Measurements from ENCODE around the gene LRMDA.

GRCh38 chr10:76111404-76111803 is 680.0 kb downstream of the LRMDA start:
- TF ChIP-seq CTCF (IDR thresholded peaks at IDR 0.05), result no peak
- no peak for TF ChIP-seq POLR2A (IDR thresholded peaks at IDR 0.05)
